ENCODE data around the gene MMP21.

MMP21 gene

DNA sequence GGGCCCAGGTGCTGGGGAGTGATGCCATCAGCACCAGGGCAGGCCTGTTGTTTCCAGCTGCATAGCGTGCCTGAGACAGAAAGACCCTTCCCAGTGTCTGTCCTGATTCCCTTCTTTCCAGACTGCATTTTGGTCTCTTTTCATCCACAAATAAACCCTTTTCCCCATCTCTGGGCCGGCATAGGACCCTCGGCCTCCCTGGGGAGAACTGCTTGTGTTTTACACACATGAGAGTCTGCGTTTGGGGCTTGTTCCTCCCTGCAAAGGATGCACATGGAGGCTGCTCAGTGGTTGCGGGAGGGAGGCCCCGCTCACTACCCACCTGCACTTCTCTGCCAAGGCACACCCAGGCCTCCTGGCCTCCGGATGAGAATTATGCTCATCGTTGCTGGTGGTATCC, 5.8 kb upstream of the MMP21 start:
- Mint-ChIP-seq H3K4me1 (ENCODE audit: low read depth) (no peaks in the 10 kb centered on the region), H3K27ac (no peak overlapping the region), H3K36me3 (ENCODE audit: low read depth) (no peaks in the 10 kb centered on the region), H3K27me3 (ENCODE audit: low read depth) (no peaks in the 10 kb centered on the region), H3K4me3 (no peak overlapping the region), H3K9me3 (no peaks in the 10 kb centered on the region)
- no peak for DNase-seq (ENCODE audit: low spot score)

DNA sequence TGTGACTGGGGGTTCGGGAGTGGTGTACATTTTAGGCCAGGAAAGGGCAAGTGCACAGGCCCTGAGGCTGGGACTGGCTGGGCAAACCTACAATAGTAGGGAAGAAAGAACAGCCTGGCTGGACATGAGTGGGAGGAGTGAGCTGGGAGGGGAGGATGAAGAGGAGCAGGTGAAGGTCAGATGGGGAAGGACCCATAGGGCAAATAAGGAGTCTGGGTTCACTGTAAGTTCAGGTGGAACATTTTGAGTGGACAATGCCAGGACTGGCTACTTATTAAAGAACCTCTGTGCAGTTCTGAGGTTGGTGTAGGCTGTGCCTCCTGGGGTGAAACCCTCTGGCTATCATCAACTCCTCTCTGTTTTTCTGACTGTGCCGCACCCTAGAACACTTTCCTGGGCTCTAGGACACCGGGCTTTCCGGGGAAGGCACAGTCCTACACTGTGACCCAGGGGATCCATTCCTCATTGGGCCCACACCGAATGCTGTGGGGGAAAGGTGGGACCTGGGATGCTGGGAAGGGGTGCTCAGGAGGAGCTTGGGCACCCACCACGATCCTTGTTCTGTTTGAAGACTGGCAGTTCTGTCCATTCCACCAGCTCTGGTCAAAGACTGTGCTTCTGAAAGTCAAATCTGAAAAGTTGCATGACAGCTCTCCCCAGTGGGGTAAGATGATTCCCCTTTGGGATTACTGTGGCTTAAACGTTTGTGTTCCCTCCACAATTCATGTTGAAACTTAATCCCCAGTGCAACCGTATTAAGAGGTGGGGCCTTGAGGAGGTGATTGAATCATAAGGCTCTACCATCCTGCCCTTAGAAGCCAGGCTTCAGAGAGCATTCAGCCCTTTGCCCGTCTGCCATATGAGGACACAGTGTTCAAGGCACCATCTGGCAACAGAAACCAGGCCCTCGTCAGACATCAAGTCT, 4.0 kb upstream of the MMP21 start:
- no peak overlapping the region for H3K27ac Mint-ChIP-seq
- H3K4me1 Mint-ChIP-seq (ENCODE audit: low read depth), result no peaks in the 10 kb centered on the region
- no peaks in the 10 kb centered on the region for H3K27me3 Mint-ChIP-seq (ENCODE audit: low read depth)
- no peaks in the 10 kb centered on the region for H3K36me3 Mint-ChIP-seq (ENCODE audit: low read depth)
- no peak overlapping the region for H3K4me3 Mint-ChIP-seq
- no peak for DNase-seq (ENCODE audit: low spot score)
- no peaks in the 10 kb centered on the region for H3K9me3 Mint-ChIP-seq

- Mint-ChIP-seq H3K4me1 (ENCODE audit: low read depth) (no peaks in the 10 kb centered on the region), H3K27me3 (ENCODE audit: low read depth) (no peaks in the 10 kb centered on the region), H3K4me3 (no peak overlapping the region), H3K27ac (no peak overlapping the region), H3K9me3 (no peaks in the 10 kb centered on the region), H3K36me3 (ENCODE audit: low read depth) (no peaks in the 10 kb centered on the region)
- no peak for DNase-seq (ENCODE audit: low spot score)
These were observed 2.9 kb upstream of the MMP21 start for GRCh38 chr10:125778556-125778955.

DNA sequence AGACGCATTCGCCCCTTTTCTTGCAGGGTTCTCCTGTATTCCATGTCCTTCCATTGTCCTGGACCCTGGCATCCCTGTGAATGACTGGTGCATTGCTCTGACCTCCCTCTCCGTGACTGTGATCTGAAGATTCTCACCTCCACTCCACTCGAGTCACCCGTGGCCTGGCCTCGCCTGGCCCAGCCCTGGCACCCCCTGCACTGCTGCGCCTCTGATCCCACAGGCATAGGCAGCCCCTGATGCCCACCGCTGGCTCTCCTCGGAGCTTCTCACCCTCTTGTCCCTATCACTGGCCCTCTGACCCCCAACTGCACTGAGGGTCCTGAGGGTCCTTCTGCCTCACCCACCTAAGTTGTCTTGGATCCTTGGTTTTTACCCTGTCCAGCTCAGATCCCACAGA, 2.2 kb upstream of the MMP21 start:
- no peaks in the 10 kb centered on the region for H3K27me3 Mint-ChIP-seq (ENCODE audit: low read depth)
- no peaks in the 10 kb centered on the region for H3K36me3 Mint-ChIP-seq (ENCODE audit: low read depth)
- no peaks in the 10 kb centered on the region for H3K9me3 Mint-ChIP-seq
- H3K4me3 Mint-ChIP-seq, result no peak overlapping the region
- no peak for DNase-seq (ENCODE audit: low spot score)
- no peaks in the 10 kb centered on the region for H3K4me1 Mint-ChIP-seq (ENCODE audit: low read depth)
- H3K27ac Mint-ChIP-seq, result no peak overlapping the region

DNA sequence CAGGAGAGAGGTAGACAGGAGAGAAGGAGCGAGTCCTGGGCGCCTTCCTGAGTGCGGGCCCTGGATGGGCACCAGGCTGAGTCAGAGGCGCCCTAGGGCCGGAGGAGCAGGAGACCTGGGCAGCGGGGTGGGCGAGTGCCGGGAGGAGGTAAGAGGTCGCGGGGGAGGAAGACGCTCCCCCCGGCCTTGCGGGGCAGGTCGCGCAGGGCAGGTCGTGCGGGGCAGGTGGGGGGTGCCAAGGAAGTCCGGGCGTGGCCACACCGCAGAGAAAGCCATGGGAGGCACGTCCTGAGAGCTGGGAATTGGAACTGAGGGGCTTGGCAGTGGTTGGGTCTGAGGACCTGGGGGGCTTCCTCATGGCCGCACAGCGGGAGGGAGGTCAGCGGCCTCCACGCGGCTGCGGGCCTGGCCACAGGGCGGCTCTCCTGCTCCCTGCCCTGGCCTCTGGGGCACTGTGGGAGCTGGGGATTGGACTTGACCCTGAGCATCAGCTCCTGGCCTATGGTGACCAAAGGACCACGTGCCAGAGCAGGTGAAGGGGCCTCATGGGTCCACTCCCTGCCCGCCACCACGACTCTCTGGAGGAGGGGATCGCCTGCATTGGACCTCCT, 935 bp downstream of the MMP21 start:
- Mint-ChIP-seq H3K4me3 (no peak overlapping the region), H3K27ac (no peak overlapping the region), H3K36me3 (ENCODE audit: low read depth) (no peaks in the 10 kb centered on the region), H3K9me3 (no peaks in the 10 kb centered on the region), H3K4me1 (ENCODE audit: low read depth) (no peaks in the 10 kb centered on the region), H3K27me3 (ENCODE audit: low read depth) (no peaks in the 10 kb centered on the region)
- DNase-seq (ENCODE audit: low spot score), result no peak

DNA sequence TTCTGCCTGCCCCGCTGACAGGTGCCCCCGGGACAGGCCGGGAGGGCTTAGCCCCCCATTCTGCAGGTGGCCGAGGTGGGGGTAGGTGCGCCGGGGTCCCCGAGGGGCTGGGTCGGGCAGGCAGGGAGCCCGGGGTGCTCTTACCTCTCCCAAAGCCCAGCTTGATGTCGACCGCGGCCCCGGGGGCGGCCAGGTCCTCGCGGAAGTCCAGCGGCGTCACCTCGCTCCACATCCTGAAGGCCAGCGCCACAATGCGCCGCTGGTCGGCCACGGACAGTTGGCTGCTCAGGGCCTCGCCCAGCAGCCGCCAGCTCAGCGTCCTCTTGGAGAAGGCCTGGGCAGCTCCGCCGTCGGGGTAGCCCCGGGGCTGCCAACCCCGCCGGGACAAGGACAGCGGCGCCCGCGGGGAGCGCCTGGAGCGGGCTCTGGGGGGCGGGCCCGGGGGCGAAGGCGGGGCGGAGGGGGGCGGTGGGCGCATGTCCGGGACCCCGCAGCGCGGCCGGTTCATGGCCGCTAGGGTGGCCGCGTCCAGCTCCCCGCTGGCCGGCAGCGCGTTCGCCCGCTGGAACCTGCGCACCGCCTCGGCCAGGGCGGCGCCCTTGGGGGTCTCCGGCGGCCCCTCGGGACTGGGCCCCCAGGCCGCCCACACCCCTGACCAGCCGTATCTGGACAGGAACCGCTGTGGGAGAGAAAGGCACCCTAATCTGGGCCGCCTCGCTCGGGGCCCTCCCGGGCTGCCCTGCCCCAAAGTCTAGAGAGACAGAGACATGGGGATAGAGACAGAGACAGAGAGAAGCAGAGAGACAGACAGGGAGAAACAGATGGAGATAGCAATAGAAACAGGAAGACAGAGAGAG, 1.7 kb downstream of the MMP21 start:
- no peaks in the 10 kb centered on the region for H3K9me3 Mint-ChIP-seq
- H3K4me1 Mint-ChIP-seq (ENCODE audit: low read depth), result no peaks in the 10 kb centered on the region
- H3K36me3 Mint-ChIP-seq (ENCODE audit: low read depth), result no peaks in the 10 kb centered on the region
- DNase-seq (ENCODE audit: low spot score), result no peak
- no peaks in the 10 kb centered on the region for H3K27me3 Mint-ChIP-seq (ENCODE audit: low read depth)
- H3K4me3 Mint-ChIP-seq, result no peak overlapping the region
- H3K27ac Mint-ChIP-seq, result no peak overlapping the region

DNA sequence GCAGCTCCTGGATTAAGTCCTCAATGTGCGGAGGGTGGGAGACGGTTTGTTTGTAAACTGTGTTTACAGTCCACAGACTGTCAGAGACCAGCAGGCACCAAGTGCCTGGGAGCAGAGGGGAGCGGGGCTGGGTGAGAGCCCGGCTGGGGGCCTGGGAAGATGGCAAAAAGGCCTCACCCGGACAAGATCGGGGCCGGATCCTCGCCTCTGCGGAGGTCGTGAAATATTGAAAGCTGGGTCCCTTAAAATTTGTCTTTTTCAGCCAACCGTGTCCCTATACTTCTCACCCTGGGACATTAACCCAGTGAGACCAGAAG, 2.8 kb downstream of the MMP21 start:
- Mint-ChIP-seq H3K4me3 (no peak overlapping the region), H3K9me3 (no peaks in the 10 kb centered on the region), H3K27me3 (ENCODE audit: low read depth) (no peaks in the 10 kb centered on the region), H3K27ac (no peak overlapping the region), H3K4me1 (ENCODE audit: low read depth) (no peaks in the 10 kb centered on the region), H3K36me3 (ENCODE audit: low read depth) (no peaks in the 10 kb centered on the region)
- no peak for DNase-seq (ENCODE audit: low spot score)

DNA sequence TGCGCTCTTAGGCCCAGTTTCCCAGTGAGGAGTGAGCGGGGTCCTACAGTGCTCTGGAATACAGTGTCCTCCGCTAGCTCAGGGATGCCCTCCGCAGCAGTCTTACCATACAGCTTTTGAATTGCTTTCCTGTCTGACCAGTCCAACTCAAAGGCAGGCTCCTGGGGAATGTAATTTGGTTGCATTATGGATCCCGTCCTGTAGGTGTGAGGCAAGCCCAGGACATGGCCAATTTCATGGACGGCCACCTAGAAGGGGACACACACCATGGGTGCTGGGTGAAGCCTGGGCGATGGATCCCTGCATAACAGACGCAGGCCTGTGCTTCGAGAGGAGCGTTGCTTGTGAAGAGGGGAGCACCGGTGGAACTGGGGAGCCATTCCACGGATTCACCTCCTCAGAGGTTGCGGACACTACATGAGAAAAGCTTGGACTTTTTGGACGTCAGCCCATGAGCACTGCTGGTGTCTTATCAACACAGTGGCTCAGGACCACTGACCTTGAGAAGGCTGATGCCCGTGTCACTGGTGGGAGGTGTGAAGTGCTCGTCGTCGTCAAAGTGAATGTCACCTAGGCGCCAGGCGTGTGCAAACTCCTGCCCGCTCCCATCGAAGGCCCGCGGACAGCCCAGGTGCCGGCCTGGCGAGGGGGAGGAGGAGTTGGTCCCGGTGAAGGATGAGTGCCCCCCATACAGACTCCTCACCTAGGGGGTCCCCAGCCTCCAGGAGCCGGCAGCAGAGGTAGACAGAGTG, 3.3 kb downstream of the MMP21 start:
- Mint-ChIP-seq H3K9me3 (no peaks in the 10 kb centered on the region), H3K27ac (no peak overlapping the region), H3K4me1 (ENCODE audit: low read depth) (no peaks in the 10 kb centered on the region), H3K4me3 (no peak overlapping the region), H3K36me3 (ENCODE audit: low read depth) (peaks cover under 1% of the 10 kb centered on the region), H3K27me3 (ENCODE audit: low read depth) (no peaks in the 10 kb centered on the region)
- DNase-seq (ENCODE audit: low spot score), result no peak

GRCh38 chr10:125770844-125771243, 4.8 kb downstream of the MMP21 start:
- H3K27ac Mint-ChIP-seq, result no peak overlapping the region
- no peaks in the 10 kb centered on the region for H3K9me3 Mint-ChIP-seq

GRCh38 chr10:125769175-125769574, 6.4 kb downstream of the MMP21 start:
- Mint-ChIP-seq H3K27me3 (ENCODE audit: low read depth) (no peaks in the 10 kb centered on the region), H3K9me3 (no peaks in the 10 kb centered on the region), H3K36me3 (ENCODE audit: low read depth) (peaks cover 16% of the 10 kb centered on the region), H3K4me3 (no peak overlapping the region), H3K4me1 (ENCODE audit: low read depth) (no peaks in the 10 kb centered on the region), H3K27ac (no peak overlapping the region)
- DNase-seq (ENCODE audit: low spot score), result no peak

More at GRCh38 chr10:125770844-125771243, 4.8 kb downstream of the MMP21 start:
- no peaks in the 10 kb centered on the region for H3K27me3 Mint-ChIP-seq (ENCODE audit: low read depth)
- no peak overlapping the region for H3K4me3 Mint-ChIP-seq
- no peak for DNase-seq (ENCODE audit: low spot score)
- H3K4me1 Mint-ChIP-seq (ENCODE audit: low read depth), result no peaks in the 10 kb centered on the region
- peaks cover 4% of the 10 kb centered on the region for H3K36me3 Mint-ChIP-seq (ENCODE audit: low read depth)

DNA sequence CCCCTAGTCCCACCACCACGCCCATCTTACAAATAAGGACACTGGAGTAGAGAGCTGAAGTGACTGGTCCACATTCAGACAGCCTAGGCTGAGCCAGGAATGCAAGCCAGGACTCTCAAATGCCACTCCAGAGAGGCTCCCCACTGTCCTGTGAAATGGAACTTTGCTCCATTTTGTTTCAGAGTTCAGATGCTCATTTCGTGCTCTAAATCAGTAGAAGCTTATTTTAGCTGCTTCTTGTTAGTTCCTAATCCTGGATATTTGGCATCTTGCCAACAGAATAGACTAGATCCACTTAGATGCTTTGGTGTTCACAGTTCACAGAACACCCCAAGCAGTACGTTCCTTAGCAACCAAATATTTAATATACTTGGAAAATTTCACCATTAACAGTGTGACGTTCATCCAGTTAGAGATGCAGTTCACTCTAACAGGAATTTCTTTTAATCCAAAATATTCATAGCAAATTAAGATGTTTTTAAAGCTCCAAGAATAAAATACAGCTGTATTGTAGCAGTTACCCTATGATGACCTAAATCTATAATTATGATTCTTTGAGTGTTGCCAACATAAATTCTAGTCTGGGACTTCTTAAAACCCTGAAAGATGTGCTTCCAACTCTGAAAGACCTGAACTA, 7.3 kb downstream of the MMP21 start:
- Mint-ChIP-seq H3K4me1 (ENCODE audit: low read depth) (no peaks in the 10 kb centered on the region), H3K27ac (no peak overlapping the region), H3K36me3 (ENCODE audit: low read depth) (peaks cover 22% of the 10 kb centered on the region), H3K4me3 (no peak overlapping the region), H3K27me3 (ENCODE audit: low read depth) (no peaks in the 10 kb centered on the region), H3K9me3 (no peaks in the 10 kb centered on the region)
- DNase-seq (ENCODE audit: low spot score), result no peak

DNA sequence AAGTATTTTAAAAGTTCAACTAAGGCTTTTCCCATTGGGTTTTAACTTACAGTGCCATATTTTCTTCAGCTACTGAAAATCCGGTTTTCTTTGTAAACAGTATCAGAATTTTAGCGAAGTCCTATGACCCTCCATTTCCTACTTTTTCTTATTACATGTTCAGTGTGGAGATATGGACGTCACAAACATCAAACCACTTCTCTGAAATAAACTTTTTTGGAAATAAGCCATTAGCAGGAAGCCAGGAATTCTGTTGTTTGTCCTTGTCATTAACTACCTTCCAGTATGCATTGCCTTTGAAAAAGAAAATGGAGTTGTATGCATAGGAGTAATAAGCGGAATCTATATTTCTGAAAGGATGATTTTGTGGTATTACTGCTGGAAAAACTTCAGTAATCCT, 9.1 kb downstream of the MMP21 start:
- DNase-seq (ENCODE audit: low spot score), result no peak
- peaks cover 35% of the 10 kb centered on the region for H3K36me3 Mint-ChIP-seq (ENCODE audit: low read depth)
- H3K27ac Mint-ChIP-seq, result no peak overlapping the region
- H3K9me3 Mint-ChIP-seq, result no peaks in the 10 kb centered on the region
- H3K27me3 Mint-ChIP-seq (ENCODE audit: low read depth), result no peaks in the 10 kb centered on the region
- H3K4me1 Mint-ChIP-seq (ENCODE audit: low read depth), result no peaks in the 10 kb centered on the region
- H3K4me3 Mint-ChIP-seq, result no peak overlapping the region

DNA sequence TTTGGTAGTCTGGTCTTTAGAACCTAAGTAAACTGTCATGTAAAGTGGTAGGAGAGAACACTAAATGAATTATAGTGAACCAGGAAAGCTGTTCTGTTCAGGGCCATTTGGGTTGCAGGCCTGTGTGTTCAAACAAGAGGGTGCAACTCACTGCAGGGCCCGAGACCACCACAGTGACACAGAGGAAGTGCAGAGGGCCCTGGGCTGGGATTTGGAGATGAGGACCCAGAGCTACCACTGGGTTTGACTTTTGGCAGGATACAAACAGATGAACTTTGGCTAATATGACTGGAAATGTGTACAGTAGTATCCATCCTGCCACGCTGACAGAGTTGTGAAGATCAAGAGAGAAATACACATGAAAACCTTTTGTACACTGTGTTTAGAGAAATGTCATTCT, 9.8 kb downstream of the MMP21 start:
- DNase-seq (ENCODE audit: low spot score), result no peak
- no peak overlapping the region for H3K4me3 Mint-ChIP-seq
- no peaks in the 10 kb centered on the region for H3K27me3 Mint-ChIP-seq (ENCODE audit: low read depth)
- no peak overlapping the region for H3K27ac Mint-ChIP-seq
- no peaks in the 10 kb centered on the region for H3K9me3 Mint-ChIP-seq
- H3K36me3 Mint-ChIP-seq (ENCODE audit: low read depth), result peaks cover 39% of the 10 kb centered on the region
- no peaks in the 10 kb centered on the region for H3K4me1 Mint-ChIP-seq (ENCODE audit: low read depth)

All from T-helper 2 cell treated with Interferon-gamma antibody and Interleukin-4, amounts not matched to agents 5 μg/mL and 100 μg/mL, for 36 hours (primary cell).